NB4 (cell line): ENCODE data around the gene GBF1.

Experiments
- DNase-seq: peaks from one replicate; pipeline ENCODE4 v3.0.0; 2010; ENCODE audit warnings: low read depth
- H3K4me3 ChIP-seq: one replicate; pipeline ENCODE4 v1.5.1; 2011; ENCODE audit warnings: mild to moderate bottlenecking, low read depth, low read length, moderate library complexity
- MYC ChIP-seq: IDR thresholded peaks from 2 replicates; pipeline ENCODE4 v1.6.1; 2011; ENCODE audit warnings: low read depth, low read length
- POLR2A ChIP-seq: IDR thresholded peaks from 2 replicates; pipeline ENCODE4 v1.6.1; 2011; ENCODE audit warnings: mild to moderate bottlenecking; ENCODE audit not compliant: insufficient read length; ENCODE audit errors: extremely low read depth
- TF ChIP-seq, protein P1 (sequence below): IDR thresholded peaks from 2 replicates; pipeline ENCODE4 v1.6.1; 2011; ENCODE audit warnings: low read depth, low read length
- TF ChIP-seq, protein P2 (sequence below): IDR thresholded peaks from one replicate; pipeline ENCODE4 v1.5.1; 2012; ENCODE audit warnings: low read depth, low read length

GBF1 gene

DNA sequence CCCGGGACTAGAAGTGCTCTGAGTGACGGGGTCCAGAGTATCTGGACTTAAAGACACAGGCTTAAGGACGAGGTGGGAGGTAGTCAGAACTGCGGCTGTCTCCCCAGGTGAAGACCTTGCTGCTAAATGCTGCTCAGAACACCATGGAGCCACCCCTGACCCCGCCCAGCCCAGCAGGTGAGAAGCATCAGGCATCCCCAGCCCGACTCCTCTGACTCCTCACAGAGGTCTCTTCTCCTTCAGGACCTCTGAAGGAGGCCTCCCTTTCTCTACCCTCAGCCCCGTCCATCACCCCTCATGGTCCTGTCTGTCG is 156.0 kb downstream of the GBF1 start:
- no peak overlapping the region for H3K4me3 ChIP-seq
- TF ChIP-seq, protein P1, sequence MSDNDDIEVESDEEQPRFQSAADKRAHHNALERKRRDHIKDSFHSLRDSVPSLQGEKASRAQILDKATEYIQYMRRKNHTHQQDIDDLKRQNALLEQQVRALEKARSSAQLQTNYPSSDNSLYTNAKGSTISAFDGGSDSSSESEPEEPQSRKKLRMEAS, result no peak
- TF ChIP-seq MYC (no peak), POLR2A (no peak)
- TF ChIP-seq, protein P2, sequence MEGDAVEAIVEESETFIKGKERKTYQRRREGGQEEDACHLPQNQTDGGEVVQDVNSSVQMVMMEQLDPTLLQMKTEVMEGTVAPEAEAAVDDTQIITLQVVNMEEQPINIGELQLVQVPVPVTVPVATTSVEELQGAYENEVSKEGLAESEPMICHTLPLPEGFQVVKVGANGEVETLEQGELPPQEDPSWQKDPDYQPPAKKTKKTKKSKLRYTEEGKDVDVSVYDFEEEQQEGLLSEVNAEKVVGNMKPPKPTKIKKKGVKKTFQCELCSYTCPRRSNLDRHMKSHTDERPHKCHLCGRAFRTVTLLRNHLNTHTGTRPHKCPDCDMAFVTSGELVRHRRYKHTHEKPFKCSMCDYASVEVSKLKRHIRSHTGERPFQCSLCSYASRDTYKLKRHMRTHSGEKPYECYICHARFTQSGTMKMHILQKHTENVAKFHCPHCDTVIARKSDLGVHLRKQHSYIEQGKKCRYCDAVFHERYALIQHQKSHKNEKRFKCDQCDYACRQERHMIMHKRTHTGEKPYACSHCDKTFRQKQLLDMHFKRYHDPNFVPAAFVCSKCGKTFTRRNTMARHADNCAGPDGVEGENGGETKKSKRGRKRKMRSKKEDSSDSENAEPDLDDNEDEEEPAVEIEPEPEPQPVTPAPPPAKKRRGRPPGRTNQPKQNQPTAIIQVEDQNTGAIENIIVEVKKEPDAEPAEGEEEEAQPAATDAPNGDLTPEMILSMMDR, result no peak
- DNase-seq, result no peak

- H3K4me3 ChIP-seq, result no peak overlapping the region
- TF ChIP-seq POLR2A (no peak), MYC (no peak)
- TF ChIP-seq, protein P1, result no peak
- TF ChIP-seq, protein P2, result no peak
- no peak for DNase-seq
These were observed 156.6 kb downstream of the GBF1 start for GRCh38 chr10:102401735-102402511.

DNA sequence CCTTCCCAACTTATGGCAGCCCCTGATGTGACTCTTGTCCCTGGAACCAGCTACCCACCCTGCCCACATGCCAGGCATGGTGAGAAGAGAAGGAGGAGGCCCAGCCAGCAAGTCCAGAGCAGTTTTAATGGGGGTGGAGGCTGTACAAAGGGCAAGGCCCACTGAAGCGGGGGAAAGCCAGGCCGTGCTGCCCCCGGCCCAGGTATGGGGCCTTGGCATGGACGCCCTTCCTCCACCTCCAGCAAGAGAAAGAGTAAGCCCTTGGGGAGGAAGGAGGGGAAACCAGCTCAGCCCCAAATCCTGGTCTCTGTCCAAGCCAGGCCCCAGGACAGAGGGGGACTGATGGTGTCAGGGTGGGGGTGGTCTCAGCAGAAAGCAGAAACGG is 157.2 kb downstream of the GBF1 start:
- DNase-seq, result no peak
- TF ChIP-seq MYC, result no peak
- no peak for TF ChIP-seq POLR2A
- TF ChIP-seq, protein P1, result no peak
- TF ChIP-seq, protein P2, result no peak
- no peak overlapping the region for H3K4me3 ChIP-seq

- no peak overlapping the region for H3K4me3 ChIP-seq
- TF ChIP-seq POLR2A (no peak), MYC (no peak)
- TF ChIP-seq, protein P2, result no peak
- TF ChIP-seq, protein P1, result no peak
- no peak for DNase-seq
These were observed 157.8 kb downstream of the GBF1 start for GRCh38 chr10:102403115-102403514.

DNA sequence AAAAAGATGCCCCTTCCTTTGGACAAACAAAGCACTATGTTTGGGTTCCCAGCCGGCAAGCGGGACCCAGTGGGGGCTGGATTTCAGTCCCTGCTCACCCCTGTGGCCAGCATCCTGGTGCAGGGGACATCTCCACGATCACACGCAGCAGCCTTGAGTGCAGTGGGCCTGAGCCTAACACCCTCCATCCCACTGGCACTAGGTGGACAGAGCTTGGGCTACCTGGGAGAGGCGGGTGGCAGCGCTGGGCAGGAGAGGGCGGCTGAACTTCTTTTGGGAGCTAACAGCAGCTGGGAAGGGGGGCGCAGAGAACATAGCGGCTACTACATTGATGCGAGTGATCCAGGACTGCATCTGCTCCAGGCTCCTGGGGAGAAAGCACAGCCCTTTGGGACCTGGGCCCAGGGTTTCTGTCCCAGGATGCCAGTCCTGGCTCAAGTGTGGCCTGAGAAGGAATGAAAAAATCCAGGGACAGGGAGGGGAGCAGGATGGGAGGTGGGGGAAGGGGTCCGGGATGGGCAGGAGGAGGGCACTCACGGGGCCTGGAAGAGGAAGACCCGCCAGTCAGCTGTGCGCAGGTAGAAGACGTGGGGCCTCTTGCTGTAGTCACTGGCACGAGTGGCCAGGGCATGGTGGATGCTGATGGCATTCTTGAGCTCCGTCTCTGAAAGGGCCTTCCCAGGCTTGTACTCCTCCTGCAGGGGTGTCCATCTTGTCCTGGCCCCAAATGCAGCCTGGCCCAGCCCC is 159.2 kb downstream of the GBF1 start:
- DNase-seq, result no peak
- TF ChIP-seq MYC (no peak), POLR2A (no peak)
- TF ChIP-seq, protein P2, result no peak
- TF ChIP-seq, protein P1, result no peak
- H3K4me3 ChIP-seq, result no peak overlapping the region
